GM23248 (cell line): ENCODE measurements around the gene VWA5B2. TPM values are rescaled to one million over a fixed set of nuclear protein-coding genes. Genes with fewer than 3 reads are reported as not detected.

Experiments
- DNase-seq: peaks from one replicate; pipeline ENCODE4 v3.0.0-alpha.2; 2015
- H2AFZ ChIP-seq: fragments of 200-600 bp; sonication (generic); 2 replicates; pipeline ENCODE4 v1.6.1; 2016; ENCODE audit warnings: antibody characterized with exemption
- H3F3A ChIP-seq: fragments of 200-600 bp; sonication (generic); 2 replicates; pipeline ENCODE4 v1.6.1; 2016; ENCODE audit warnings: mild to moderate bottlenecking, antibody characterized with exemption, mixed run types; ENCODE audit not compliant: insufficient read depth
- H3K27ac ChIP-seq: fragments of 200-600 bp; sonication (generic); 2 replicates; pipeline ENCODE4 v1.5.1; 2016; ENCODE audit warnings: mild to moderate bottlenecking
- H3K27me3 ChIP-seq: fragments of 200-600 bp; sonication (generic); replicated peaks from 2 replicates; pipeline ENCODE4 v1.6.1; 2016; ENCODE audit warnings: mild to moderate bottlenecking; ENCODE audit not compliant: insufficient read depth
- H3K36me3 ChIP-seq: fragments of 200-600 bp; sonication (generic); 2 replicates; pipeline ENCODE4 v1.6.1; 2016; ENCODE audit warnings: low read depth, mild to moderate bottlenecking
- H3K4me1 ChIP-seq: fragments of 200-600 bp; sonication (generic); 2 replicates; pipeline ENCODE4 v1.6.1; 2016; ENCODE audit warnings: mild to moderate bottlenecking; ENCODE audit not compliant: insufficient read depth
- H3K4me2 ChIP-seq: fragments of 200-600 bp; sonication (generic); one replicate; pipeline ENCODE4 v1.6.1; 2016; ENCODE audit warnings: mild to moderate bottlenecking; ENCODE audit not compliant: unreplicated experiment
- H3K4me3 ChIP-seq: fragments of 200-600 bp; sonication (generic); 2 replicates; pipeline ENCODE4 v1.5.1; 2016; ENCODE audit warnings: mild to moderate bottlenecking
- H3K79me2 ChIP-seq: fragments of 200-600 bp; sonication (generic); 2 replicates; pipeline ENCODE4 v1.6.1; 2016; ENCODE audit warnings: mild to moderate bottlenecking; ENCODE audit not compliant: insufficient read depth
- H3K9ac ChIP-seq: fragments of 200-600 bp; sonication (generic); 2 replicates; pipeline ENCODE4 v1.6.1; 2016; ENCODE audit warnings: mild to moderate bottlenecking
- H3K9me2 ChIP-seq: fragments of 200-600 bp; sonication (generic); 2 replicates; pipeline ENCODE4 v1.6.1; 2016; ENCODE audit warnings: mixed run types, mild to moderate bottlenecking, moderate library complexity; ENCODE audit not compliant: insufficient read depth
- H3K9me3 ChIP-seq: fragments of 200-600 bp; sonication (generic); one replicate; pipeline ENCODE4 v1.6.1; 2017; ENCODE audit warnings: low read depth
- H4K20me1 ChIP-seq: fragments of 200-600 bp; sonication (generic); 2 replicates; pipeline ENCODE4 v1.6.0; 2016; ENCODE audit not compliant: insufficient read depth
- EZH2 ChIP-seq: fragments of 200-600 bp; sonication (generic); IDR thresholded peaks from 2 replicates; pipeline ENCODE4 v1.6.1; 2018; ENCODE audit warnings: antibody characterized with exemption, mild to moderate bottlenecking; ENCODE audit not compliant: insufficient read depth, poor library complexity, severe bottlenecking
- EZH2phosphoT487 ChIP-seq: fragments of 200-600 bp; sonication (generic); IDR thresholded peaks from 2 replicates; pipeline ENCODE4 v1.6.1; 2018; ENCODE audit warnings: antibody characterized with exemption, moderate library complexity, mild to moderate bottlenecking, low read depth; ENCODE audit not compliant: insufficient read depth
- WGBS, 2 experiments: methylation state at CpG; one replicate each; pipeline ENCODE4 v1.1.6; 2015 to 2017; ENCODE audit warnings: low lambda C conversion rate in 2 of 2, low coverage in 1 of 2; ENCODE audit errors: missing lambda C conversion rate in 2 of 2; 5-methylcytosine and 5-hydroxymethylcytosine counted together
- in situ Hi-C: fragments of 300-500 bp; cut with MboI; formaldehyde crosslinking; loops from 2 replicates; pipeline ENCODE4 v1.15.0; 2020
- polyA plus RNA-seq: library from polyadenylated mRNA; unstranded; fragments of >200 nt; fragmentation: Nextera tagmentation; extraction: Ambion mirVana; gene quantifications from 2 replicates; pipeline ENCODE4 v1.2.1, GENCODE V29; 2016
- total RNA-seq: library from RNA; depleted of rRNA; stranded (reverse); fragments of >200 nt; shearing (Covaris generic); gene quantifications from 2 replicates; pipeline ENCODE4 v1.2.3, GENCODE V29; 2014

Gene VWA5B2
- total and polyA plus RNA-seq, 2 experiments from 2014 or later, result not detected

DNA sequence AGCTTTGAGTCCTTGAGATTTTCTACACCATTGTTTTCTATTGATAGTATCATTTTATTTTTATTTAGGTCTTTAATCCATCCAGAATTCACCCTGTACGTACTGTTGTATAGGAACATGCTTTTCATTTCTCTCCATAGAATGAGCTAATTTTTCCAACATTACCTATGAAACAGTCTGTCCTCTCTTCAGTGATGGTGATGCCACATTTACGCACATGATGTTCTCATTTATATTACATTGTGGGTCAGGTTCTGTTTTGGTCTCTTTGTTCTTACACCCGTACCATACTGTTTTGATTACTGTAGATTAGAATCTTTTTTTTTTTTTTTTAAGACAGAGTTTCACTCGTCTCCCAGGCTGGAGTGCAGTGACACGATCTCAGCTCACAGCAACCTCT, 17.7 kb upstream of the VWA5B2 start:
- Histone ChIP-seq H3K27ac (no peak overlapping the region), H3K9ac (no peak overlapping the region), H3K36me3 (no peaks in the 10 kb centered on the region), H3K9me2 (no peaks in the 10 kb centered on the region), H3K4me2 (no peak overlapping the region), H3F3A (no peaks in the 10 kb centered on the region), H3K4me3 (no peak overlapping the region), H4K20me1 (no peaks in the 10 kb centered on the region), H3K4me1 (no peaks in the 10 kb centered on the region), H3K9me3 (no peaks in the 10 kb centered on the region), H2AFZ (no peak overlapping the region), H3K27me3 (peaks cover 6% of the 10 kb centered on the region; the same call in 1 of the 2 replicates), H3K79me2 (no peaks in the 10 kb centered on the region)
- in situ Hi-C loops, result no loop called here
- 24 to 26% methylated on average over 5 of the region's 5 CpGs for WGBS, 2 experiments
- TF ChIP-seq EZH2phosphoT487 (no peak), EZH2 (no peak)
- DNase-seq, result no peak

DNA sequence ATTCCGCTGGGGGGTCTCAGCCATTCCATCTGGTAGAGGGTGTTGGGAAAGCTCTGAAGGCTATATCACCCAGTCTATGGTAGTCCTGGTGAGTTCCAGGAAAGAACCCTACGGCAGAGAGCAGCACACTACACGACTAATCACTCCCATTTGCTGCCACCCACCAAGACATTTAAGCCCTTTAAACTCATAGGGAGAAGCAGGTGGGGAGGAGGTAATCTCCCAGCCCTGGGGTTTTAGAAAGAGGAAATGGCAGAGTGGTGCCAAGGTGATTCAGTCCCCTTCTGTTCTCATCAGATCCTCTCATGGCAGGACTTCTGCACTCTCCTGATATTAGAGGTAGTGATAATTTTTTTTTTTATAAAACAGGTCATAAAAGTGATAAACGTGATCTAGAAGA, 10.6 kb upstream of the VWA5B2 start:
- H3K79me2 ChIP-seq, result no peaks in the 10 kb centered on the region
- no peaks in the 10 kb centered on the region for H3K9me3 ChIP-seq
- TF ChIP-seq EZH2, result no peak
- TF ChIP-seq EZH2phosphoT487, result no peak
- no peak overlapping the region for H2AFZ ChIP-seq
- no peaks in the 10 kb centered on the region for H3K4me1 ChIP-seq
- H3K9me2 ChIP-seq, result no peaks in the 10 kb centered on the region
- no peak overlapping the region for H3K4me3 ChIP-seq
- H3F3A ChIP-seq, result no peaks in the 10 kb centered on the region
- H3K9ac ChIP-seq, result no peak overlapping the region
- H3K27me3 ChIP-seq, result no peaks in the 10 kb centered on the region
- WGBS, 2 experiments, result 28 to 31% methylated on average over 4 of the region's 4 CpGs
- no peak overlapping the region for H3K4me2 ChIP-seq
- in situ Hi-C loops, result no loop called here
- H4K20me1 ChIP-seq, result no peaks in the 10 kb centered on the region
- no peak for DNase-seq
- H3K36me3 ChIP-seq, result no peaks in the 10 kb centered on the region
- no peak overlapping the region for H3K27ac ChIP-seq

- no peak for DNase-seq
- H4K20me1 ChIP-seq, result no peaks in the 10 kb centered on the region
- no peaks in the 10 kb centered on the region for H3K4me1 ChIP-seq
- H3K9me3 ChIP-seq, result no peaks in the 10 kb centered on the region
- H3K4me2 ChIP-seq, result no peak overlapping the region
- H3K79me2 ChIP-seq, result no peaks in the 10 kb centered on the region
- no peak for TF ChIP-seq EZH2phosphoT487
- no peak for TF ChIP-seq EZH2
- 72 to 77% methylated on average over 3 of the region's 3 CpGs for WGBS, 2 experiments
- H3K36me3 ChIP-seq, result no peaks in the 10 kb centered on the region
- H2AFZ ChIP-seq, result no peak overlapping the region
- no peaks in the 10 kb centered on the region for H3F3A ChIP-seq
- in situ Hi-C loops, result no loop called here
- H3K9ac ChIP-seq, result no peak overlapping the region
- H3K27ac ChIP-seq, result no peak overlapping the region
- no peak overlapping the region for H3K4me3 ChIP-seq
- peaks cover 13% of the 10 kb centered on the region for H3K27me3 ChIP-seq
- H3K9me2 ChIP-seq, result no peaks in the 10 kb centered on the region
Observed at GRCh38 chr3:184222521-184222920, 6.9 kb upstream of the VWA5B2 start.

DNA sequence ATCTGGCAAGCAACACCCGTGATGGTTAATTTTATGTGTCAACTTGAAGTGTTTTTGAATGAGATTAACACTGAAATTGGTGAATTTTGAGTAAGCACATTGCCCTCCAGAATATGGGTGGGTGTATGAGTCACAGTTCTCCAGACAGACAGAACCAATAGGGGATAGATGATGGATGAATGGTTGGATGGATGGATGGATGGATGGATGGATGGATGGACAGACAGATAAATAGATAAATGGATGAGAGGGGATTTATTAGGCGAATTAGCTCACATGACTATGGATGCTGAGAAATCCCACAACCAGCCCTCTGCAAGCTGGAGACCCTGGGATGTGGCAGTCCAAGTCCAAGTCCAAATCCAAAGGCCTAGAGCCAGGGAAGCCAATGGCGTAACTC, 5.4 kb upstream of the VWA5B2 start:
- no peaks in the 10 kb centered on the region for H3F3A ChIP-seq
- no peaks in the 10 kb centered on the region for H4K20me1 ChIP-seq
- H3K9me3 ChIP-seq, result no peaks in the 10 kb centered on the region
- no peaks in the 10 kb centered on the region for H3K79me2 ChIP-seq
- no peak overlapping the region for H3K27ac ChIP-seq
- no peak overlapping the region for H3K4me2 ChIP-seq
- H3K27me3 ChIP-seq, result peaks cover 25% of the 10 kb centered on the region
- H2AFZ ChIP-seq, result no peak overlapping the region
- H3K36me3 ChIP-seq, result no peaks in the 10 kb centered on the region
- no peaks in the 10 kb centered on the region for H3K4me1 ChIP-seq
- H3K4me3 ChIP-seq, result no peak overlapping the region
- in situ Hi-C loops, result no loop called here
- H3K9ac ChIP-seq, result no peak overlapping the region
- 63 to 66% methylated on average over 3 of the region's 3 CpGs for WGBS, 2 experiments
- no peak for TF ChIP-seq EZH2
- TF ChIP-seq EZH2phosphoT487, result no peak
- no peak for DNase-seq
- no peaks in the 10 kb centered on the region for H3K9me2 ChIP-seq

GRCh38 chr3:184227481-184227935, 1.9 kb upstream of the VWA5B2 start:
- TF ChIP-seq EZH2phosphoT487 (no peak), EZH2 (no peak)
- in situ Hi-C loops, result no loop called here
- no peak overlapping the region for H3K9ac ChIP-seq
- H3K4me2 ChIP-seq, result no peak overlapping the region
- DNase-seq, result peak; percentile 51
- H4K20me1 ChIP-seq, result no peaks in the 10 kb centered on the region
- no peaks in the 10 kb centered on the region for H3K79me2 ChIP-seq
- H3K4me3 ChIP-seq, result no peak overlapping the region
- no peaks in the 10 kb centered on the region for H3K4me1 ChIP-seq
- no peaks in the 10 kb centered on the region for H3F3A ChIP-seq
- no peak overlapping the region for H3K27ac ChIP-seq
- no peaks in the 10 kb centered on the region for H3K9me2 ChIP-seq
- 25 to 44% methylated on average over 2 of the region's 2 CpGs for WGBS, 2 experiments
- no peaks in the 10 kb centered on the region for H3K9me3 ChIP-seq
- no peaks in the 10 kb centered on the region for H3K36me3 ChIP-seq
- no peak overlapping the region for H2AFZ ChIP-seq
- H3K27me3 ChIP-seq, result peaks cover 52% of the 10 kb centered on the region
